Astrocyte (in vitro differentiated cells and primary cell): ENCODE results near the gene ACSF2.

Experiments
- CTCF ChIP-seq: IDR thresholded peaks from 2 replicates; pipeline ENCODE4 v1.5.1; 2011; ENCODE audit warnings: low read depth, mild to moderate bottlenecking, inconsistent platforms, low read length, moderate library complexity; ENCODE audit not compliant: insufficient read depth
- EZH2 ChIP-seq: IDR thresholded peaks from 2 replicates; pipeline ENCODE4 v1.6.1; 2012; ENCODE audit warnings: mild to moderate bottlenecking, low read length, inconsistent platforms; ENCODE audit not compliant: insufficient read depth

- TF ChIP-seq CTCF (no peak), EZH2 (no peak)
These were observed 19.8 kb downstream of the ACSF2 start for GRCh38 chr17:50445730-50446325.
